Esophagus muscularis mucosa (tissue), 3 donors: ENCODE data around the gene ZNF521.

Source experiments
- CTCF ChIP-seq, 3 experiments: fragments of 200-600 bp in 2 of 3; fragments of 450-650 bp in 1 of 3; sonication (generic) in 2 of 3; IDR thresholded peaks; one replicate each; pipeline ENCODE4 v1.5.1; 2017 to 2019; ENCODE audit warnings: antibody characterized with exemption in 3 of 3, mild to moderate bottlenecking in 2 of 3, moderate library complexity in 1 of 3
- POLR2A ChIP-seq: fragments of 450-650 bp; IDR thresholded peaks from one replicate; pipeline ENCODE4 v1.6.1; 2017; ENCODE audit warnings: antibody characterized with exemption, moderate library complexity, mild to moderate bottlenecking, low read depth

GRCh38 chr18:25181993-25182392 is 170.0 kb downstream of the ZNF521 start:
- TF ChIP-seq POLR2A (no peak), CTCF (IDR thresholded peaks at IDR 0.05) (no peak)
